Upper lobe of left lung (tissue), 4 donors: Measurements from ENCODE around the gene WDR38.

Experiments used
- EP300 ChIP-seq, 4 donors: sonication (generic); formaldehyde crosslinking; IDR thresholded peaks; one replicate each; pipeline ENCODE4 v1.5.1; 2017; ENCODE audit warnings: antibody characterized with exemption in 4 of 4, control low read depth in 2 of 4
- TF ChIP-seq, protein P1 (sequence below), 6 experiments: fragments of 450-650 bp in 4 of 6; fragments of 200-600 bp in 2 of 6; sonication (generic) in 2 of 6; IDR thresholded peaks; one replicate each; pipeline ENCODE4 v1.5.1; 2016 to 2019; ENCODE audit warnings: antibody characterized with exemption in 6 of 6

DNA sequence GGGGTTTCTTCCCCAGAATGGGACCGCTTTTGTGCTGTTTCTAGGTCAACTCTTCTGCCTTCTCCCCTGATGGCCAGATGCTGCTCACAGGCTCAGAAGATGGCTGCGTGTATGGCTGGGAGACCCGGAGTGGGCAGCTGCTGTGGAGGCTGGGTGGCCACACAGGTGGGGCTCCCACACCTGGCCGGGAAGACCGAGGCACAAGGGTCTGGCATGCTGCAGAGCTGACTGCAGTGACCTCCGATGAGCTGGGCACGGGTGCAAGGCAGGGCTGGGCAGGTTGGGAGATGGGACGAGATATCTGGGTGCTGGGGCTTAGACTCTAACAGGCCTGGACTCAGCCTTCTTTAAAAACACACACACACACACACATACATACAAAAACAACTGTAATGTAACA lies 901 bp downstream of the WDR38 start:
- no peak for TF ChIP-seq EP300 (IDR thresholded peaks at IDR 0.05)
- TF ChIP-seq, protein P1, sequence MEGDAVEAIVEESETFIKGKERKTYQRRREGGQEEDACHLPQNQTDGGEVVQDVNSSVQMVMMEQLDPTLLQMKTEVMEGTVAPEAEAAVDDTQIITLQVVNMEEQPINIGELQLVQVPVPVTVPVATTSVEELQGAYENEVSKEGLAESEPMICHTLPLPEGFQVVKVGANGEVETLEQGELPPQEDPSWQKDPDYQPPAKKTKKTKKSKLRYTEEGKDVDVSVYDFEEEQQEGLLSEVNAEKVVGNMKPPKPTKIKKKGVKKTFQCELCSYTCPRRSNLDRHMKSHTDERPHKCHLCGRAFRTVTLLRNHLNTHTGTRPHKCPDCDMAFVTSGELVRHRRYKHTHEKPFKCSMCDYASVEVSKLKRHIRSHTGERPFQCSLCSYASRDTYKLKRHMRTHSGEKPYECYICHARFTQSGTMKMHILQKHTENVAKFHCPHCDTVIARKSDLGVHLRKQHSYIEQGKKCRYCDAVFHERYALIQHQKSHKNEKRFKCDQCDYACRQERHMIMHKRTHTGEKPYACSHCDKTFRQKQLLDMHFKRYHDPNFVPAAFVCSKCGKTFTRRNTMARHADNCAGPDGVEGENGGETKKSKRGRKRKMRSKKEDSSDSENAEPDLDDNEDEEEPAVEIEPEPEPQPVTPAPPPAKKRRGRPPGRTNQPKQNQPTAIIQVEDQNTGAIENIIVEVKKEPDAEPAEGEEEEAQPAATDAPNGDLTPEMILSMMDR (IDR thresholded peaks at IDR 0.05) = no peak
